Epithelial cell of proximal tubule (primary cell): ENCODE measurements around the gene OPN1SW. TPM values are rescaled to one million over a fixed set of nuclear protein-coding genes. Genes with fewer than 3 reads are reported as not detected.

Source experiments
- DNase-seq: peaks from one replicate; pipeline ENCODE4 v3.0.0-alpha.2; 2011; ENCODE audit warnings: low read depth
- H3K4me3 ChIP-seq: 2 replicates; pipeline ENCODE4 v1.5.1; 2011; ENCODE audit warnings: low read depth, mild to moderate bottlenecking, low read length
- total RNA-seq: library from RNA; depleted of rRNA; stranded (reverse); fragments of >200 nt; gene quantifications from 2 replicates; pipeline ENCODE4 v1.2.3, GENCODE V29; 2015
- TF ChIP-seq, protein P1 (sequence below): conservative IDR thresholded peaks from 2 replicates; pipeline ENCODE4 v1.5.1; 2012; ENCODE audit warnings: low read depth, mild to moderate bottlenecking, low read length

Gene OPN1SW, protein sequence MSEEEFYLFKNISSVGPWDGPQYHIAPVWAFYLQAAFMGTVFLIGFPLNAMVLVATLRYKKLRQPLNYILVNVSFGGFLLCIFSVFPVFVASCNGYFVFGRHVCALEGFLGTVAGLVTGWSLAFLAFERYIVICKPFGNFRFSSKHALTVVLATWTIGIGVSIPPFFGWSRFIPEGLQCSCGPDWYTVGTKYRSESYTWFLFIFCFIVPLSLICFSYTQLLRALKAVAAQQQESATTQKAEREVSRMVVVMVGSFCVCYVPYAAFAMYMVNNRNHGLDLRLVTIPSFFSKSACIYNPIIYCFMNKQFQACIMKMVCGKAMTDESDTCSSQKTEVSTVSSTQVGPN
- not detected in 2 replicates for total RNA-seq

DNA sequence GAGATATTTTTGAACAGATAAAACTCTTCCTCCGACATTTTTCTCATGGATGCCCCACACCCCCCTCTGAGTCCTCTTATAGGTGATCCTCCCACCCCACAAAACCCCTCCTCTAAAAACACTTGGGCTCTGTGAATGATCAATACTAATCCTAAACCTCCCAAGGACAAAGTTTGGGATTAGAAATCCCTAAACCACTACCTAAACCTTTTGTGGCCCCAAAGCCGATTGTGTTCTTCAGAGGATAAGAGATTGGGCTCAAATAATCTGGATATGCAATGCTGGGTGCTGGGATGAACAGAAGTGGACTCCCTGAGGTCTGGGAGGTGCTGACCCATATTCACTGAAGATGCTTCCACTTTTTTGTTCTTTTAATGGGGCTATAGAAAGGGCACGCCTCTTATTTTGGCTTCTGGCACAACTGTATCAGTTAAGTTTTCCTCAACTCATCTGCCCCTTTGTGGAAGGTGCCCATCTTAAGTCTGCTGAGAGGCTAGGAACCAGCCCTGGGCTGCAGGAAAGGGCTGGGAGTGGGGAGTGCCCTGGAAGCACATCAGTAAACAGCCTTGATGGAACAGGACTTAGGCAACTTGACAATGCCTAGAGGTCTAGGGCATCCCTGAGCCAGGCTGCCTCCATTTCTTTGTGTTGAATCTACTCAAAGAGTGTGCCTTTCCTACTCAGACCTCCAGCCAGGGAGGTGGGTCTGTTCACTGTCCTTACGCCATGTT, at the start of gene OPN1SW:
Gene OPN1SW, minus strand, starts transcription at position 51 of the 731 bp plus-strand sequence. Its CDS starts 13 bp downstream, at position 38.
- DNase-seq: no peak
- H3K4me3 ChIP-seq: no peak within 1 kb of the TSS
- TF ChIP-seq, protein P1, sequence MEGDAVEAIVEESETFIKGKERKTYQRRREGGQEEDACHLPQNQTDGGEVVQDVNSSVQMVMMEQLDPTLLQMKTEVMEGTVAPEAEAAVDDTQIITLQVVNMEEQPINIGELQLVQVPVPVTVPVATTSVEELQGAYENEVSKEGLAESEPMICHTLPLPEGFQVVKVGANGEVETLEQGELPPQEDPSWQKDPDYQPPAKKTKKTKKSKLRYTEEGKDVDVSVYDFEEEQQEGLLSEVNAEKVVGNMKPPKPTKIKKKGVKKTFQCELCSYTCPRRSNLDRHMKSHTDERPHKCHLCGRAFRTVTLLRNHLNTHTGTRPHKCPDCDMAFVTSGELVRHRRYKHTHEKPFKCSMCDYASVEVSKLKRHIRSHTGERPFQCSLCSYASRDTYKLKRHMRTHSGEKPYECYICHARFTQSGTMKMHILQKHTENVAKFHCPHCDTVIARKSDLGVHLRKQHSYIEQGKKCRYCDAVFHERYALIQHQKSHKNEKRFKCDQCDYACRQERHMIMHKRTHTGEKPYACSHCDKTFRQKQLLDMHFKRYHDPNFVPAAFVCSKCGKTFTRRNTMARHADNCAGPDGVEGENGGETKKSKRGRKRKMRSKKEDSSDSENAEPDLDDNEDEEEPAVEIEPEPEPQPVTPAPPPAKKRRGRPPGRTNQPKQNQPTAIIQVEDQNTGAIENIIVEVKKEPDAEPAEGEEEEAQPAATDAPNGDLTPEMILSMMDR: no peak

DNA sequence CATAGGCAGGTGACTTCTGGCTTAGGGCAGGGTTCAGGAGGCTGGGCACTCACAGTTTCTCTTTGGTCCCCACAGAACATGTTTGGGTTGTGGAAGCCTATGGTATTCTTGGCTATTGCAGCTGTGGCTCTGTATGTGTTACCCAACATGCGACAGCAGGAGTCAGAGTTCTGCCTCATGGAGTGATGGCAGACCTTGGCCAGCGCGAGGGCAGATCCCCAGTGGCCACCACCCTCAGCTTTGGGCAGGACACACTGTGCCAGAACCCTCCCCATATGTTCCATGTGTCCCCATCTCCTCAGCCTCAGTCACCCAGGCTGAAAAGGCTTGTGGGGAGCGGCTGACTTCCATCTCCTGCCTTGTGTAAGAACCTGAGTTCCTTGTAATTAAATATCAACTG, 46.1 kb upstream of the OPN1SW start:
- H3K4me3 ChIP-seq: no peak overlapping the region
- DNase-seq: no peak
- TF ChIP-seq, protein P1: no peak

DNA sequence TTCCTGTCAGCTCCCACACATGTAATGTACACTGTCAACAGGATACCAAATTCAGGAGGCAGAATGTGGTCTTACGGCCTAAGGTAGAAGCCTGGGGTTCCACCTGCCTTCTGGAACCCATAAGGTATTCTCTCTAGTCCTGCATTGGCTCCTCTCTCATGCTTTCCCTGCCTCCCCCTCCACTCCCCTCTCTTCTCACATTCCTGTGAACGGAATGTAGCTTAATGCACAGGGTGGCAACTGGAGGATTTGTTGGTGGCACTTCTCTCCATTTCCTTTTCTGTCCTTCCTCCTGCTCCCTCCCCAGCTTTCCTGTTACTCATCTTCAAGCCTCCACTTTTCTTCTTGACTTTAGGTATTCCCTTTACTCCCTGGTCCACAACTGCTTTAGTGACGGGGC, 43.1 kb upstream of the OPN1SW start:
- TF ChIP-seq, protein P1: no peak

DNA sequence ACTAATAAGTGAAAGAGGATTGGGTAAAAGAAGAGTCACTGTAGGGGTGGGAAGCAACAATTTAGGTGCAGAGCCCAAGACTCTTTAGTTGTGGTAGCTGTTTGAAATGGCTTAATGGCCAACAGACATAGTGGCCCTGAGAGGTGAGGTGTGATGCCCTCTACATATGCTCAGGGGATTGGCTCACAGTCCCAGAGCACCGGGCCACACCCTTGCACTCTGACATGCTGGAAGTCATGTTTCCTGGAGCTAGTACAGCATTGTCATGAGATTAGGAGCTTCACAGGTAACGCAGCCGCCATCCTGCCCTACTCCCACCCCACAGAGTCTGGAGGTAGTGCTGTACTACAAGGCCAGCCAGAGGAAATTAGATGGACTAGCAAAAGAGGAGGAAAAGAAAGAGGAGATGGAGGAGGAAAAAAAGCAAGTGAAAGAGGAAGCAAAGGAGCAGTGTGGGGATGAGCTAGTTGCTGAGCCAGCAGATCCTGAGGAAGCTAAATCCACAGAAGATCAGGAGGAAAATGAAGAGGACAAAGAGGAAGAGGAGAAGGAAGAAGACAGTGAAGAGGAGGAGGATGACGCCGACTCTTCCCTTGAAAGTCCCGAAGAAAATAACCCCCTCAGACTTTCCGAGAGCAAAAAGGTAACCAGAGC, 39.8 kb upstream of the OPN1SW start:
- TF ChIP-seq, protein P1: no peak
- DNase-seq: no peak
- no peak overlapping the region for H3K4me3 ChIP-seq

More for the DNA sequence above, 43.1 kb upstream of the OPN1SW start:
- no peak for DNase-seq
- H3K4me3 ChIP-seq: no peak overlapping the region

DNA sequence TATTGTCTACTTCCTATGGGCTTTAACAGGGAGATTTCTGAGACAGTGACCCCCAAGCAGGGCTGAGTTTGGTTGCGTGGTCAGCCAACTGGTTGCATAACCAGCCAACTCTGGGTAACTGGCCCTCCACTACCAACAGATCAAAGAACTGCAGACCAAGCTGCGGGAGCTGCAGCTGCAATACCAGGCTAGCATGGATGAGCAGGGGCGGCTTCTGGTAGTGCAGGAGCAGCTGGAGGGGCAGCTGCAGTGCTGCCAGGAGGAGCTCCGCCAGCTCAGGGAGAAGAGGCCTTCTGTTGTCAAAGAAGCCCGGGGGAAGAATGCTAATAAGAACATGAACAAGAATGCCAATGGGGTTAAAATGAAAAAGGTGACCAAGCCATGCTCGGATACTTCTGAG, 38.9 kb upstream of the OPN1SW start:
- TF ChIP-seq, protein P1: no peak
- DNase-seq: no peak
- H3K4me3 ChIP-seq: no peak overlapping the region

DNA sequence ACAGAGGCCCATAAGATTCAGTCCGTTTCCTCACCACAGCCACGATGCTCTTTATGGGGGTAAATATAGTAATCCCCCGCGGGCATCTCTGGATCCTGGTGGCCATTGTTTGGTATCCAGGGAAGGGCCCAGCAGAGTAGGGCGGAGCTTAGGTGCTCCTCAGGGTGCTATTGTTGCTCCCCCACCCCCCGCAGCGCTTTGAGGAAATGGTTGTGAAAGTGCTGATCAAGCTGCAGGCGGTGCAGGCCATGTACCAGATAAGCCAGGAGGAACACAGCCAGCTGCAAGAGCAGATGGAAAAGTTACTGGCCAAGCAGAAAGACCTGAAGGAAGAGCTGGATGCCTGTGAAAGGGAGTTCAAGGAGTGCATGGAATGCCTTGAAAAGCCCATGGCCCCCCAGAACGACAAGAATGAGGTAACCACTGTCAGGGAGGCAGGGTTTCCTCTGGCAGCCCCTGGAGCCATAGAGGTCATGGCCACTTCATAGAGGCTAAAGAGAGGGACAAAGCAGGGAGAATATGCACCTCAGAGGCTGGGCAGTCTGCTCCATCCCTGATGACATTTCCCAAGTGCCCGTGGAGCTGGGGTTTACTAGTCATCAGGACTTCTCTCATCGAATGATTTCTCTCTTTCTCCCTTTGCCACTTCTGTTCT, 37.0 kb upstream of the OPN1SW start:
- no peak for DNase-seq
- TF ChIP-seq, protein P1: no peak
- H3K4me3 ChIP-seq: no peak overlapping the region
